Glomerular visceral epithelial cell (primary cell): Measurements from ENCODE around the gene TPPP2.
"Not testable (repeated sequence)": the region's sequence is repeated elsewhere in the genome, so short reads cannot be mapped to it uniquely, and the experiment has no call there.

Experiments used
- DNase-seq: peaks from one replicate; pipeline ENCODE4 v3.0.0-alpha.2; 2016; ENCODE audit errors: extremely low spot score

TPPP2 gene

DNA sequence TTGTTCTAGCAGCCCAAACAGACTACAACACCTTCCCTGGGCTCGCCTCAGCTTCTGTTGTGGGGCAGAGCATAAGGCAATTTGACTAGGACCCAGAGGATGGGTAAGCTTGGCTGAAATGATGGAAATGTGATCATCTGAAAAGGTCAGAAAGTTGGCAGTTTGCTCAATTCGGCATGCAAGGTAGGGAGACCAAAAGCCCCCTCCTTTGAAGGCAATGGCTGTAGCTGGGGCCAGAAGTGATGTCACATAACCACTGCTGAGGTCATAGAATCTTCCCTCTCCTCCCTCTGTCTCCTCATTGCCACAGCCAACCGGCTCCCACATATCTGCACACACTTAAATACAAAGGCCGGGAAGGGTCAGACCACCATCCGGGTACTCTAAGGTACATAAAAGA lies at the start of gene TPPP2:
TSS of gene TPPP2 (plus strand) at position 301 of the 400 bp plus-strand sequence. CDS start 365 bp downstream, outside the sequence.
- DNase-seq, result no peak

- no peak for DNase-seq
Measured at GRCh38 chr14:20980906-20981305, 49.1 kb upstream of the TPPP2 start.

DNA sequence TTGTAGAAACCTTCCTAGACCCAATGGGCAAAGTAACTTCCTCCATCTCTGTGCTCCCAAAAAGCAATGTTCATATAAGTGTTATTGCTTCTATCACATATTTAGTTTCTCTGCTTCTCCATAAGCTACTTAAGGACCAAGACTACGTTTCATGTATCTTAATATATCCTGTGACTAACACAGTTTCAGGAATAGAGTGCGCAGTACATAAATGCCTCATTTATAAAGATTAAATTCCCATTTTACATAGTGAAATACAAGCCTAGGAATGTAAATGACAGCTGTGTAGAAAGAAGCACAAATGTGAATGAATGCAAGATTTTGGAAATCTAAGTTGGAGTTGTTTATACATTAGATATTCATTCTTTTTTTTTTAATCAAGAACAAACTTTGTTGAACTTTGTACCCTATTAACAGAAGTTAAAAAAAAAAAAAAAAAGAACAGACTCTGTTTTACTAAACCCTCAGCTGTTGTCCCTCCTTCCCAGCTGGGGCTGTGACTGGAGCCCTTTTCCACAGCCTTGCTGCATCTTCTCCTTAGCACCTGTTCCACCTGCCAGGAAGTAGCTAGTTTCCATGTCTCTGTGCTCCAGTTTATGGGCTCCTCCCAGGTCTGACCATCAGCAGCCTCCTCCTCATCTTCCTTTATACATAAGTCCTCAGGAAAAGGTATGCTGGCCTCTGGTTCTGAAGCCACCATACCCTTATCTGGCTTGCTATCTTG lies 47.2 kb upstream of the TPPP2 start:
- no peak for DNase-seq

DNA sequence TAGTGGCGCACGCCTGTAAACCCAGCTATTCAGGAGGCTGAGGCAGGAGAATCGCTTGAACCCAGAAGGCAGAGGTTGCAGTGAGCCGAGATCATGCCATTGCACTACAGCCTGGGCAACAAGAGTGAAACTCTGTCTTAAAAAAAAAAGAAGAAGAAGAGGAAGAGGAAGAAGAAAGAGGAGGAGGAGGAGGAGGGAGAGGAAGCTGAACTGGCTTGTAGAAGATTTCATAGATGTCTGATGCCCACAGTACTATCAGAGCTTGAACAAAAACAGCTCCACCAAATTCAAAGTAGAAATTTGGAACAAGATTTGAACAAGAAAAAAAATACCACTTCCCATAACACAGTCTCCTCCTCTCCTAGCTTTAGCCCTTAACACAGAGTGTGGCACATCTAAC lies 44.4 kb upstream of the TPPP2 start:
- DNase-seq, result not testable (repeated sequence)

DNA sequence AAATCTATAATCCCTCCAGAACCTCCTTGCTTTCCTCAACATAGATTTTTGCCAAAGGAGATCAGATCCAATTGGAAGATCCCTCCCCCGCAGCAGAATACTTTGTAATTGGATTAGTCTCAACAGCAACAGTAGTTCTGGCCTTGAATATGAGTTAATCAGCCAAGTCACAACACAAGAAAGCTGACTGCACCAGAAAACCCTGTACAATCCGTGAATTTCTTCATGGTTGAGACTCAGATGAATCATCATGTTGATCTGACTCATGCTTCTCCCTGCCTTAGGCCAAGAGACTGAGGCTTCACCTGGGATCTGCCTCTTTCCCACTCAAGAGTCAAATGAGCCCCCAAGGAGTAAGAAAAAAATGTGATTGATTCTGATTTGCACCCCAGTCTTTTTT lies 43.2 kb upstream of the TPPP2 start:
- DNase-seq, result peak; percentile 90

DNA sequence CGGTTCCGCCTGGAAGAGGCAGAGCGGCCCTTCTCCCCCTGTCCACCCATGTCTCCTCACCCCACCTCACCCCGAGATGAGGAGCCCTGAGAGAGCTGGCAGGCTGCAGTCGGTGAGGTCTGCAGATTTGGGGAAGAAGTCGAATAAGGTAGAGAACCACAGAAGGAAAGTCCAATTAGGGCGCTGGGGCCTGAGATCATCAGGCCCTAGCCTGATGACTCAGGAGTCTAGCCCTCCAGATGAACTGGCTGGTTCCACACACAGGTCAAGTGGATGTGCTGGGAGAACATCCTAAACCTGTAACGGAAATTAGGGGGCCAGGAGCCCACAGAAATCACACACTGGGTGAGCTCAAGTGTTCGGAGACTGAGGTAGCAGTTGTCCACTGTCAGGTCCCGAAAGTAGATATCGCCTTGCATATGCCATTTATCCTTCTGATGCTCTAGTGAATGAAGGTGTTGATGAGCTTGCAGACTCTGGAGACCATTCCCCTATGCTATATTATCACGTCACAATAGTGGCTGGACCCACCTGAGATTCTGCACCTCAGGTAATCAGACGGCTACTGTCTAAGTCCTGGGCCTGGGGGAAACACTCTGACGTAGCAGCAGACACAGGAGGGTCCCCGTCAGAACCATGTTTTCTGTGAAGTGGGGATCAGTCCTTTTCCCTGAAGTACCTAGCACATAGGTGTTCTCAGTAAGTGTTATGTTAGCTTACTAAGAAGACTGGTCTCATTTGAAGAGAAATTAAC lies 41.1 kb upstream of the TPPP2 start:
- DNase-seq, result peak; percentile 63

- DNase-seq, result no peak
Measured at GRCh38 chr14:20989471-20989786, 40.6 kb upstream of the TPPP2 start.

GRCh38 chr14:20989787-20990600 lies 40.0 kb upstream of the TPPP2 start, which contains the start of gene METTL17:
METTL17 (plus strand) TSS chr14:20989980; CDS start chr14:20990003, 23 bp downstream.
- DNase-seq, result peak; percentile 98

DNA sequence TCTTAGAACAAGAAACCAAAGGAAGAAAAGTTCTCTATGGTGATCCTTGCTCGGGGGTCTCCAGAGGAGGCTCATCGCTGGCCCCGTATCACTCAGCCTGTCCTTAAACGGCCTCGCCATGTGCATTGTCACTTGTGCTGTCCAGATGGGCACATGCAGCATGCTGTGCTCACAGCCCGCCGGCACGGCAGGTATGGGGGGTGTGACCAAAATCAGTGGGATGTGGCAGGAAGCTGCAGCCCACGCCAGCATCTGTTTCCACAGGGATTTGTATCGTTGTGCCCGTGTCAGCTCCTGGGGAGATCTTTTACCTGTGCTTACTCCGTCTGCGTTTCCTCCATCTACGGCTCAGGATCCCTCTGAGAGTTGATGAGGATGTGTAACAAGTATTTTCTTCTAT lies 33.5 kb upstream of the TPPP2 start:
- no peak for DNase-seq

DNA sequence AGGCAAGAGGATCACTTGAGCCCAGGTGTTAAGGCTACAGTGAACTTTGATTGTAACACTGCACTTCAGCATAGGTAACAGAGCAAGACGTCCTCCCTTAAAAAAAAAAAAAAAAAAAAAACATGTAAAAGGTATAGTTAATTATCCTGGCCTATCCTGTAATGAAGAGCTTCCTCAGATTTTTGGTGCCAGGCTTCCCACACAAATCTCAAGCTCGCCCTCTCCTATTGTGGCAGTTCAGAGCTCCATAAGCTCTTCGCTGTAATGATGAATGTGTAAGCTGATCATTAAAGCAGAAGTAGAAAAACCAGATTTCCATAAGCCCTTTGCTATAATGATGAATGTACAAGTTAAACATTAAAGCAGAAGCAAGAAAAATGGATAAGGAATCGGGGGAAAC lies 32.9 kb upstream of the TPPP2 start:
- no peak for DNase-seq

DNA sequence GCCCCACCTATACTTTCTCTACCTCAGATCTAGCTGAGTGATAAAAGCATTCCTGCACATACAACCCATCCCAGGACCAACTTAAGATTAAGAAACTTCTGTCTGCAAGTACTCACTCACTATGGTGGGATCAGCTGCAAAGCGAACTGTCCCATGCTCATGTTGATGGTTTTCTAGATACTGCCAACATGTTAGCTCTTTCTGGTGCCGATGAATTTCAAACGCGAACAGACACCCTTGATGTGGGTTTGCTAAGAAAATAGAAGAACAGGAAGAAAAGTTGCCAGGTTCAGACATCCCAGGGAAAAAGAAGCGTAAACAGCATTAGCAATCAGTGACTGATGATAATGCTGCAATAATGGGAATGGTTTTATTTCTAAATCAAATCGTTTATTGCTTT lies 32.5 kb upstream of the TPPP2 start:
- no peak for DNase-seq

DNA sequence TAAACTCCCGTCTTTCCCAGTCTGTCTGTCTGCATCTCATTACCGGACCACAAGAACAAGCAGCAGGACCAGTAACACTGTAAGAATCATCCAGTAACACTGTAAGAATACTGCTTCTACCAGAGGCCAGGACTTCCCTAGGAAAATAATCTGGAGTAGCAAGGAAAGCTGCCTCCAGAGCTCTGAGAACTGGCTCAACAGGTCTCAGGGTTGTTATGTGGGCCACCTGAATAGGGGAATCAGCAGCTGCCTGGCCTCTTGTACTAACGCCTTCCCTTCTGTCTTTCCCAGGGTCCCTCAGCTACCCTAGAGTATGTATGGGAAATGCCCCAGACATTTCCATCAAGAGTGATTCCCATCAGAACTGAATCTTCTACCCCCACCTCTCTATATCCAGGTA lies 31.9 kb upstream of the TPPP2 start:
- no peak for DNase-seq

GRCh38 chr14:20998674-20999366 lies 31.2 kb upstream of the TPPP2 start, which contains the start of gene SLC39A2:
SLC39A2 (plus strand) TSS chr14:20999293; CDS start chr14:20999447, 154 bp downstream.
- no peak for DNase-seq

DNA sequence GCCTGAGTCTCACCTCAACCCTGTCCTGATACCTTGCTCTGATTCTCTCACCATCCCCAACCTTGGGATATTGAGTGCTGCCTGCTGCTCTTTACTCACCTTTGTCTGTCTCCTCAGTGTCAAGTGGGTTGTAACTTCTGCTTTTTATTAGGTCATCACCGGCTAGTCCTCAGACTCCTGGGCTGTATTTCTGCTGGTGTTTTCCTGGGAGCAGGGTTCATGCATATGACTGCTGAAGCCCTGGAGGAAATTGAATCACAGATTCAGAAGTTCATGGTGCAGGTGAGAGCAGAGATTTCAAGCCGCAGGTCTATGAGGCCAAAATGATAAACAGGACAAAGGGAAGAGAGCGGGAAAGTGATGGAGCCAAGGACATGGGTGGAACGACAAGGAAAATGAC lies 30.4 kb upstream of the TPPP2 start:
- DNase-seq, result no peak

DNA sequence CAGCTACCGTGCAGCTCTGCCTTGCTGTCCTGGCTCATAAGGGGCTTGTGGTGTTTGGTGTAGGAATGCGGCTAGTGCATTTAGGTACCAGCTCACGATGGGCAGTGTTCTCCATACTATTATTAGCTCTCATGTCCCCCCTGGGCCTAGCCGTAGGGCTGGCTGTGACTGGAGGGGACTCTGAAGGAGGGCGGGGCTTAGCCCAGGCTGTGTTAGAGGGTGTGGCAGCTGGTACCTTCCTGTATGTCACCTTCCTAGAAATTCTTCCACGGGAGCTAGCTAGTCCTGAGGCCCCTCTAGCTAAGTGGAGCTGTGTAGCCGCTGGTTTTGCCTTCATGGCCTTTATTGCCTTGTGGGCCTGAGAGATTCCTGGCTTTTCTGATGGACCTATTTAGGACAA lies 28.8 kb upstream of the TPPP2 start:
- DNase-seq, result no peak

DNA sequence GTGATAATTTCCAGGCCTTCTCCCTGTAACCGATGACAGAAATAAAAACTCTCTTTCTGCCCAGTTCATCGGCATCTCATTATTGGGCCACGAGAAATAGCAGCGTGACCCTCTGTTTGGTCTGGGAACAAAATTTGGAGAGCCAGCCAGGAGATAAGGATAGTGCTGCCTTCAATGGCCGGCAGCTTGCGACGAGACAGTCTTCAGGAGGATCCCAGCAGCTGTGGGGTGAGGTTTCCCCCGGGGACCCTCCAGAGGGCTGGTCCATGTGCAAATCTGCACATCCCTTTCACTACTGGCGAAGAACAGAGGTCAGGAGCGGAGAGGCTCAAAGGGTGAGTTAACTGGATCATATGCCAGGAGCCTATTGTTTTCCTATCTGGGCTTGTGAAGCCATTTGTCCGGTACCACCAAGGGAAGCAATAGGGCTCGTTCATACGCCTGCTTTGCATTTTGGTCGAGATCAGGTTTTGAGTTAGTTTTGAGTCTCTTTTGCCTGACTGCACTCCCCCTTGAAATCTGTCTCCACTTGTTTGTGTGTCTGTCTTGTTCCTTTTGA lies 26.1 kb upstream of the TPPP2 start:
- no peak for DNase-seq

DNA sequence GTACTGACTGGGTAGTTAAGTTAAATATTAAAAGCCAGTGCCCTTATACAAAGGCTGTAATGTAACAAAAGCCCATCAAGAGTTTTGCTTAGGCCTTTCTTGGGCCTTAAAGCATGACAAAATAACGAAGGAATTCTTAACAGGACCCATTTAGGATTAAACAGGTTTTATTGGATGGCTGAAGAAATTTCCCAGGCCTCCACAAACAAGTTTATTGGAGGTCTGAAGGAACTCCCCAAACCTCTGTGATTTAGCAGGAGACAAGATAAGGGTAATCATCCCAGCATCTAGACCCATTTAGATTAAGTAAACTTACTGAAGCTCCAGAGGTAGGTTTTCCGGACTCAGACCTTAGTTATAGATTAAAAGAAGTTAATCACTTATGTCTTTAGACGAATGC lies 20.3 kb upstream of the TPPP2 start:
- not testable (repeated sequence) for DNase-seq

- no peak for DNase-seq
Measured at GRCh38 chr14:21011136-21011535, 18.9 kb upstream of the TPPP2 start.

DNA sequence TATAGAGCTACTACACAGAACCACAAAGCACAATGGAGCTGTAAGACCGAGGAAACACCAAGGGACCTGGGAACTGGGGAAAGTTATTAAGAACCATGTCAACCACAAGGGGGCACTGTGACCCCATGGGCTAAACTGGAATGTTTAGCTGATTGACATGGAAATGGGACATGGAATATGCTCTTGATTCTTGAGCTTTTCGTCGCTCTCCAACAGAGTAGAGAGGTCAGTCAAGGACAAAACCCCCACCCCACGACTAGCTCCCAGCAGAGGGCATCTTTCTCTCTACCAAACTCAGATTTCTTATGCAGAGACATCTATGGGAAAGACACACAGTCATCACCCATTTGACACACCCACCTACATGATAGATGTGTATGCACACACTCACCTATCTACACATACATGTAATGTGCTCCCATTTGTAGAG lies 15.2 kb upstream of the TPPP2 start:
- DNase-seq, result peak; percentile 84

DNA sequence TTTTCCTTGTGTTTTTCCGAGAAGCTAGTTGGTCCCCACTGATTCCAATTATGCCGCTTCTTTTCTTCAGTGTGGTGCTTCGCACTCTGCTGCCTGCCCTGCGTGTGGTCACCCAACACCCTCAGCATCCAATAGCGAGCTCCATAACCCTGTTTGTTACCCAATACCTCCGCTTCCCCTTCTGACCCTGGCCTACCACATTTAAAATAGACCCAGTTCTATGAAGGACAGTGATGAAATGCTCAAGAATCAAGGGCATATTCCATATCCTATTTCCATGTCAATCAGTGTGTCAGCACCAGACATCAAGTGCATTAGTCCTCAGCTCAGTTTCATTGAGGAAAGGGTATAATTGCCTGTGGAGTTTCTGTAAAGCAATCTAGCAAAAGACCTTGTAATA lies 14.7 kb upstream of the TPPP2 start:
- DNase-seq, result no peak

DNA sequence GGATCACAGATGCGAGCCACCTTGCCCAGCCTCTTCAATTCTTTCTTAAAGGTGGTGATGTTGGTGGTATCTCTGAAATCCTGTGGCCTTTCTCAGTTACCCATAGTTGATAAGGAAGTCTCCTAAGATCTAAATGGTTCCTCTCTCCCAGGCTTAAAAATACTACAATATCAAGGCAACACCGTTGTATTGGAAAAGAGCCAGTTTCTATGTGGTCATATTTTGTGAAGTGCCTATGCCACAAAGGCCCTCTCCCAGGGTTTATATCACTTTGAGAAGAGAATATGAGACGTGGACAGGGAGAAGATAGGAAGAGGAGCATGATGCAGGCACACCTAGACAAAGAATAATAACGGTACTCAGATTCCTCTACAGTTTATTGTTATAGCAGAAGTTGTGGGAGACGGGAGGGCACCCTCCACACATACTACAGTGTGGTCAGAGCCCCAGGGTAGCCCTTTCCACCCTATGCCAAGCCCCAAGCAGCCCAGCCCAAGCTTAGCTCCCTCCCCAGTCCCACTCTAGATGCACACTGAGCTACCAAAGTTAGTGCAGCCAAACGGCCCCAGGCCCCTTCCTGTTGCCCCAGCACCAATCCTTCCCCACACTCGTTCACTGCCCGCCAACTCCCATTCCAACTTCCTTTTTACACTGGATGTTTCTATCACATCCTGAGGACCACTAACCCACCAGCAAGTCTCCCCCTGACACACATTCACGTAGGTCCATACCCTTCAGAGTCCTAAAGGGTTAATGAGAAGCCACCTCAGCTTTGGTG lies 13.4 kb upstream of the TPPP2 start:
- DNase-seq, result no peak
